BE2C (cell line): Measurements from ENCODE around the gene ZAP70.

ENCODE experiments used
- DNase-seq: peaks from one replicate; pipeline ENCODE4 v3.0.0-alpha.2; 2020
- H3K27me3 ChIP-seq: fragments of 250-450 bp; sonication (Bioruptor Pico); 2 replicates; pipeline ENCODE4 v1.5.1; 2020; ENCODE audit warnings: mild to moderate bottlenecking
- H3K36me3 ChIP-seq: fragments of 250-450 bp; sonication (Bioruptor Pico); 2 replicates; pipeline ENCODE4 v1.5.1; 2020; ENCODE audit warnings: mild to moderate bottlenecking
- H3K4me1 ChIP-seq: fragments of 250-450 bp; sonication (Bioruptor Pico); 2 replicates; pipeline ENCODE4 v1.5.1; 2020
- H3K4me3 ChIP-seq: 2 replicates; pipeline ENCODE4 v1.5.1; 2011; ENCODE audit warnings: low read depth, low read length
- H3K9me3 ChIP-seq: fragments of 250-450 bp; sonication (Bioruptor Pico); 2 replicates; pipeline ENCODE4 v1.5.1; 2020
- TF ChIP-seq, protein P1 (sequence below): IDR thresholded peaks from 2 replicates; pipeline ENCODE4 v1.5.1; 2012; ENCODE audit warnings: mild to moderate bottlenecking, low read depth, low read length

The ZAP70 gene

DNA sequence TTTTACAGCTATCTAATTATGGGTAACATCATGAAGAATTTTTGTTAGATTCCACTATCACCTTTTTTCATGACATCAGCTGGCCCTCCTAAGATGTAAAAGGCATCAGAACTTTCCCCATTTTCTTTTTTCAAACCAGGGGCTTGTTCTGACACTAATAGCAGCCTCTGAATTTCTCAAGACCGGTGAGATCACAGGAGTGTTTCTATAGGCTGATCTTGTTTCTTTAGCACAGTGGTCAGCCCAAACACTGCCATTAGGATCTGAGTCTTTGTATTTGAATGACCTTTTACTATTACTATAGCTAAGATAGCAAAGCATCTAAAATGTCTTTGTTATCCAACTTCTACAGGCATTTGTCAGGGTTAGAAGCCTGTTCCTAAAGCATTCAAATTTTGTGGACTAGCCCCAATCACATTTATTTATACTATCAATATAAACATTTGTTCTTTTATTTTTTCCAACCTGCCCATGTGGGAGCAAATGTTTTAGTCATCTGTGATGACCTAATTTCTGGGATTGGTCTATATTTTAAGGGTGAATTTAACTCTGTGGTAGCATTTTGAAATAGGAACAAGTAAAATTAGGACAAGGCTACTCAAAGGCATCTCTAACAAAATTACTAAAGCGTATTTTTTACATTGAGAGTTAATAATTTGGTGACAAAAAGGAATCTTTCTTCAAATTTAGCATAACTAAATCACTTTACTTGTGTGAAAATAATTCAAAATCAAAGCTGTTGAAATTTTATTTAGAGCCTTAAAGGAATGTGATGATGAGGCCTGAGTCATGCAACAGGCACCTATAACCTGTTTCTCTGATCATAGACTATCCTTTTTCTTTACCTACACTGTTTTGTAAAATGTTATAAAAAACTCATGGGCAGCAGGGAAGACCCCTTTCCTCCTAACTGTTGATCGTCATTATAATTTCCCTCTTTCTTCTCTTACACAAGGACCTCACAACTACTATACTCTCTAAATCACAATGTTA is 39.3 kb downstream of the ZAP70 start:
- Histone ChIP-seq H3K4me1 (no peaks in the 10 kb centered on the region), H3K4me3 (no peak overlapping the region), H3K27me3 (no peaks in the 10 kb centered on the region), H3K9me3 (no peaks in the 10 kb centered on the region), H3K36me3 (no peaks in the 10 kb centered on the region)
- TF ChIP-seq, protein P1, sequence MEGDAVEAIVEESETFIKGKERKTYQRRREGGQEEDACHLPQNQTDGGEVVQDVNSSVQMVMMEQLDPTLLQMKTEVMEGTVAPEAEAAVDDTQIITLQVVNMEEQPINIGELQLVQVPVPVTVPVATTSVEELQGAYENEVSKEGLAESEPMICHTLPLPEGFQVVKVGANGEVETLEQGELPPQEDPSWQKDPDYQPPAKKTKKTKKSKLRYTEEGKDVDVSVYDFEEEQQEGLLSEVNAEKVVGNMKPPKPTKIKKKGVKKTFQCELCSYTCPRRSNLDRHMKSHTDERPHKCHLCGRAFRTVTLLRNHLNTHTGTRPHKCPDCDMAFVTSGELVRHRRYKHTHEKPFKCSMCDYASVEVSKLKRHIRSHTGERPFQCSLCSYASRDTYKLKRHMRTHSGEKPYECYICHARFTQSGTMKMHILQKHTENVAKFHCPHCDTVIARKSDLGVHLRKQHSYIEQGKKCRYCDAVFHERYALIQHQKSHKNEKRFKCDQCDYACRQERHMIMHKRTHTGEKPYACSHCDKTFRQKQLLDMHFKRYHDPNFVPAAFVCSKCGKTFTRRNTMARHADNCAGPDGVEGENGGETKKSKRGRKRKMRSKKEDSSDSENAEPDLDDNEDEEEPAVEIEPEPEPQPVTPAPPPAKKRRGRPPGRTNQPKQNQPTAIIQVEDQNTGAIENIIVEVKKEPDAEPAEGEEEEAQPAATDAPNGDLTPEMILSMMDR: no peak
- DNase-seq: no peak

DNA sequence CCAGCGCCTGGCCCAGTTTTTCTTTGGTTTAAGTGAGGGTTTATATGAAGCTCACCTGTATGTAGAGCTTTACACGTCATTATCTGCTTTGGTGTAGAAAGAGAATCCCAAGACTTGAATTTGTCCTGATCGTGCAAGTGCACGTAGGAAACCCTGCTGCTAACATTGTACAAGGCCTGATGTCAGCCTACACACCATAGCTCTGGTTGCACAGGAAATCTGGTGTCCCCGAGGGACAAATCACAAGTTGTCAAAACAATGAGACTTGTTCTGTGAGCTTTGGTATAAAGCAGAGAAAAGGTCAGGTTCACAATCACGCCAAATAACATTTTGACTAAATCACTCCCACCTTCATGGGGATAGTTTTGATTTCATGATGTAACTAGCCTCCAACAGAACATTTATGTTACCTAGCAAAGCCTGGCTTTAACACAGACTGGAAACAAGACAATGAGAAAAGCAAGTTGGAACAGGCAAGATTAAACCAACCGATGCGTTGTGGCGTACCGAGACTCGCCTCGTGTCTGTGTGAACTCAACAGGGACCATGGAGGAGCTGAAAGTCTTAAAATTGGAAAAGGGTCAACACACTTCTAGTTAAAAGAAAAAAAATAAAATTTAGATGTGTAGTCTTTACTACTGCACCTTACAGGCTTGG is 41.4 kb downstream of the ZAP70 start:
- Histone ChIP-seq H3K4me3 (no peak overlapping the region), H3K4me1 (no peaks in the 10 kb centered on the region), H3K9me3 (no peaks in the 10 kb centered on the region), H3K27me3 (no peaks in the 10 kb centered on the region), H3K36me3 (no peaks in the 10 kb centered on the region)
- TF ChIP-seq, protein P1: no peak
- DNase-seq: no peak

DNA sequence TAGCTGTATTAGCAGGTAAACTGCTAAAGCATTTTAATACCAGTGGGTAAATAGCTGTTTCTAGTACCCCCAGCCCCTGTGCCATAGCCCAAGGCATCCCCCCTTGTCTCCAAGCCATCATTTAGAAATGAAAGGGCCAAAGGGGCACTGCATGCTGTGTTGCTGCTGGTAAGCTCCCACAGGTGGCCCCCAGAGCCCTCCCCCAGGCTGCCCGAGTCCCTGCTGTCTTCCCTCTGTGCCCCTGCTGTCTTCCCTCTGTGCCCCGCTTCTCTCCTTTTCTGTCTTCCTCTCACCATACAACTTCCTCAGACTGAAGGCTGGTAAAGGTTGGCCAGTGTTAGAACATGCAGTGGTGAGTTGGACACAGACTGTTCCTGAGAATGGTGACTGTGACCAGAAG is 42.1 kb downstream of the ZAP70 start:
- H3K4me3 ChIP-seq: no peak overlapping the region
- TF ChIP-seq, protein P1: no peak
- H3K4me1 ChIP-seq: no peaks in the 10 kb centered on the region
- H3K36me3 ChIP-seq: no peaks in the 10 kb centered on the region
- H3K27me3 ChIP-seq: no peaks in the 10 kb centered on the region
- DNase-seq: no peak
- no peaks in the 10 kb centered on the region for H3K9me3 ChIP-seq

DNA sequence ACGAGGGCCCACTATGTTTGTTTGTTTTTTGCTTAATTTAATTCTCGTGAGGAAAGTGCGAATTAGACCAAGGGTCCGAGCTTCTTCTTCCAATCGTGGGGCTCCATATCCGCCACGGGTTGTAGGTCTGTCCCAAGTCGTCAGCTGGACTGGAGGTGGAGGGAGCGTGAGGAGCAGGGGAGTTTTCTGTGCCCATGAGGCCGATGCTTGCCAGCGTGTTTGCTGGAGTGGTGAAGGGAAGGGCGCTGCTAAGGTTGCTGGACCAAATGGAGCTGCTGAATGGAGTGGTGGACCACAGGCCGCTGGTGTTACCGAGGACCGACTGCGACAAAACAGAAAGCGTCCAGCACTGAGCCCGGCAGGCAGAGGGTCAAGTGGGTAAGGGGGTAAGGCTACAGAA is 43.7 kb downstream of the ZAP70 start:
- Histone ChIP-seq H3K27me3 (no peaks in the 10 kb centered on the region), H3K9me3 (no peaks in the 10 kb centered on the region), H3K4me1 (no peaks in the 10 kb centered on the region), H3K4me3 (no peak overlapping the region), H3K36me3 (no peaks in the 10 kb centered on the region)
- TF ChIP-seq, protein P1: no peak
- DNase-seq: no peak

DNA sequence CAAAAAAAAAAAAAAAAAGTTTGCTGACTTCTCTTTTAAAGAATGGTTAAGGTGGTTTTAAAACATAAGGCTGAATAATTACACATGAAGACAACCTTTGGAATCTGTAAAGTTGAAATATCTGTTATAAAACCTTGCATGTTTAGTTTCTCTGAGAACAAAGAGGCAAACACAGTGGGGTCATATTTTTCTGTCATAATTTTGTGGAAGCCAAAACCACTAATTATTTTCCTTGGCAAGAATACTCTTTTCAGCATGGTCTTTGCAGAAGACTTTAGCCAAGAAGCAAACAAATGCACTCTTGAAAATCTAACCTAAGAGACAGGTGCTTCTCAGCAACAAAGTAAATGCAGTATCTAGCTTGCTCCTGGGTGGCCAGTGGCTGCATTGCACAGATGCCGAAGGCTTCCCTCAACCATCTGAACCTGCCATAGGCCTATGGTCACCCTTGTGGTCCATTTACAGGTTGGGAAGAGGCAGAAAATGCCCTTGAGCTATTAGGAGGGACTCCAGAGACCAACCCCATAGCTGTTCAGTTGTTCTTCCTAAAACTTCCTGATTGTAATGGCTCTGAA is 44.8 kb downstream of the ZAP70 start:
- Histone ChIP-seq H3K27me3 (no peaks in the 10 kb centered on the region), H3K4me1 (no peaks in the 10 kb centered on the region), H3K4me3 (no peak overlapping the region), H3K36me3 (no peaks in the 10 kb centered on the region), H3K9me3 (no peaks in the 10 kb centered on the region)
- DNase-seq: no peak
- TF ChIP-seq, protein P1: no peak
